Activated naive CD4-positive, alpha-beta T cell treated with anti-CD3 and anti-CD28 coated beads, Interleukin-2, amount 10 ng/mL, durations not matched to agents 7 days and 5 days (primary cell): ENCODE data around the gene DAZAP1.

Source experiments
- CTCF ChIA-PET: fragments of 350-600 bp; sonication (Branson Sonifier 250); formaldehyde crosslinking; loops from one replicate; lab custom pipeline; 2021; ENCODE audit warnings: antibody characterized with exemption; lab: Charles Lee
- DNase-seq: peaks from one replicate; pipeline ENCODE4 v3.0.0-alpha.2; 2020
- H3K27ac Mint-ChIP-seq: one replicate; pipeline ENCODE4 v1.8.0; 2021; ENCODE audit warnings: mild to moderate bottlenecking, moderate library complexity, mixed read lengths
- H3K27me3 Mint-ChIP-seq: one replicate; pipeline ENCODE4 v1.8.0; 2021; ENCODE audit warnings: mild to moderate bottlenecking, mixed read lengths
- H3K36me3 Mint-ChIP-seq: one replicate; pipeline ENCODE4 v1.8.0; 2021; ENCODE audit warnings: mixed read lengths
- H3K4me1 Mint-ChIP-seq: one replicate; pipeline ENCODE4 v1.8.0; 2021; ENCODE audit warnings: mixed read lengths
- H3K4me3 Mint-ChIP-seq: one replicate; pipeline ENCODE4 v1.8.0; 2021; ENCODE audit warnings: mild to moderate bottlenecking, moderate library complexity, mixed read lengths
- H3K9me3 Mint-ChIP-seq: one replicate; pipeline ENCODE4 v1.8.0; 2021; ENCODE audit warnings: mixed read lengths

DAZAP1 gene

DNA sequence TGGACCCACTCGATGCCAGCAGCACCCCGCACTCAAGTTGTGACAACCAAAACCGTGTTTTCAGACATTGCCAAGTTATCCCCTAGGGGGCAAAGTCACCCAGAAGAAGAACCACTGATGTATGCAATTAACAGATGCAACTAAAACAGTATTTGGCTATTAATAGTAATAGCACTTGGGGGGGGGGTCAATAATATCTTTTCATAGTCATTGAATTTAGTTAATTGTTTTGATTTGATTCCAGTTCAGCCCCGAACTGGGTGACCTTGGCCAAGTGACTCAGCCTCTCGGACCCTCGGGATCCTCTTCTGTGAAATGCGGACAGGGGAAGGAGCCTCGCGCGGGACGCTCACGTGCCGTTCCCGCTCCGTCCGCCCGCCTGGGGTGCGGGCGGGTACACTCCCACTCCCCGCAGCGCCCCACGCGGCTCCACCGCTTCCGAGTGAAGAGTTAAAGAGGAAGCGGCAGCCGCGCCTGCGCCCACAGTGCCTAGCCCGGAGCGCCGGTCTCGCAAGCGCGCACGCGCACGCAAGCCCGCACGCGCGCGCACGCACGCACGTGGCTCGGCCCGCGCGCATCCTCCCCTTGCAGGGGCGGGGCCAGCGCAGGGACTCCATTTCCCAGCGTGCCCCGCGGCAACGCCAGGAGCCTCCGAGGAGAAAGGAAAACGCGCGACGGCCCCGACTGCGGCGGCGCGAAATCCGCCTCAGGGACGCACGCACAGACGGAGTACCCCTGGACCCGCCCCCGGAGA is 435 bp upstream of the DAZAP1 start:
- Mint-ChIP-seq H3K27me3 (peaks cover 21% of the 10 kb centered on the region), H3K4me3 (peak overlapping the region; percentile 75), H3K36me3 (peaks cover 22% of the 10 kb centered on the region), H3K27ac (peak overlapping the region; percentile 89), H3K9me3 (no peaks in the 10 kb centered on the region), H3K4me1 (peaks cover 49% of the 10 kb centered on the region)
- CTCF ChIA-PET, result no interaction called here
- peak; percentile 99 for DNase-seq

DNA sequence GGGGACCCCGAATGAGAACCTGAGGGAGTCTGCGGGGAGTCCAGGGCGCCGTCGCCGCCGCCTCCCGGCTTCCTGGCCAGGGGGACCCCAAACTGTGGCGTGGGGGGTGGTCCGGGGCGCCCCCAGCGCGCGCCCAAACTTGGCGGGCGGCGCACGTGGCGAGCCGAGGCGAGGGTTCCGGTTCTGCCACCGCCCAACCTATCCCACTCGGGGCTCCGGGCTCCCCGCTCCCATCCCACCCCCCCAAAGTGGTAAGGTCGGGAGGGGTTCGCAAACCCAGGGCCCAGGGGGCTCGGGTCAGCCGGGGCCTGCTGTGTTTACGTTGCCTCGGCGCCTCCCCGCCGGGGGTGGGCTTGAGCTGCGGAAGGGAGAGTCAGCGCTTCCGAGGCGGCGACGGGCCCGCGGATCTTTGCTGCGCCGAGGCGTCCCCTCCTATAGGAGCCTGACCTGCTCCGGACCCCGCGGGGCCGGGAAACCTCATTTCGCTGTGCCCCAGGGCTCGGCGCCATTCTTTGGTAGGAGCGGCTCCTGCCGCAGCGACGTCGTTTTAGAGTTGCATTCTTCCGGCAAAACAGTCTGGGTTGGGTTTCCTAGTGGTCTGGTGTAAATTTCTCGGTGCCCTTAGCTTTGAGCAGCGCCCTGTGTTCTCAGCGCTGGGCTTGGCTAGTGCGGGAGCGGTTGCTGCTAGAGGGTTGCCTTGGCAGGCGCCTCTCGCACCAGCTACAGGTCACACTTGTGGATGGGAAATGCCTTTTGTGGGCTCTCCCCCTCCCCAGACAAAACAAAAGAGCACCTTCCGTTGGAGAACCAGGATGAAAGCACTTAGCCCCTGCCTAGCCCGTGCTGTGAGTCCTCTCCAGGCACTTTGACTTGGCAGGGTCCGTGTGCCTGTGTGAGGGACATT is 1.2 kb downstream of the DAZAP1 start:
- Mint-ChIP-seq H3K4me1 (peaks cover 53% of the 10 kb centered on the region), H3K4me3 (peak overlapping the region; percentile 82), H3K27me3 (peaks cover 5% of the 10 kb centered on the region), H3K27ac (peak overlapping the region; percentile 87), H3K9me3 (no peaks in the 10 kb centered on the region), H3K36me3 (peaks cover 23% of the 10 kb centered on the region)
- CTCF ChIA-PET, result no interaction called here
- DNase-seq, result peak; percentile 70

DNA sequence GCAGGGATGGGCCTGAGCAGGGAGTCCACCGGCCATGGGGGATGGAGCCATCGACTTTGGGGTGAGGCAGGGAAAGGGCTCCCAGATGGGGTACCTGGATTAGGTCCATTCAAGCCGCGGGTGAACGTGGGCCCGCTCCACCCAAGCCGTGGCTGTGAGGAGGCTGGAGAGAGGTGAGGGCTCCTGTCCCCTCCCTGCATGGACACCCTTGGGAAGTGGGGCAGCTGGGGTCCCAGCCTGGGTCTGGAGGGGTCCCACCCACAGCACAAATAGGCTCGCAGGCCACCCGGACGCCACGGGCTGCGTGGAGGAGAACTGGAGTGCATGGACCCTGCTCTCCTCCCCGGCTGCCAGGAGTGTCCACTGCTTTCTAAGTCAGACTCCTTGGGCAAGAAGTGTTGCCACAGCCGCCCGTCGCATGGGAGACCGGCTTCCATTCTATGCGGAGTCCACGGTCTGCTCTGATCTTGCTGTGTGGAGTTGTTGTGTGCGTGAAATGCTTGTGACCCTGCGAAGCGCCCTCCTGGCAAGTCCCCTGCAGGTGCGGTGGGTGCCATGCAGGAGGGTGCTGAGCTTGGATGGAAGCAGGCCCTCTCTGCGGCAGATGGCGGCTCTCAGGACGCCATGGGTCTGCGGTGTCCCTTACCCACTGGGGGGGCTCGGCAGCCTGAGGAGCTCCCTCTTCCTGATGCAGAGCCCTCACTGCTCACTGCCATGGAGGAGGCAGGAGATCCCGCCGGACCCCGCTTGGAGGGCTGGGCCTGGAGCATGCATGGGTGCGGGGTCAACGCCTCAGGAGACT is 2.0 kb downstream of the DAZAP1 start:
- H3K36me3 Mint-ChIP-seq, result peaks cover 23% of the 10 kb centered on the region
- H3K4me3 Mint-ChIP-seq, result peak overlapping the region; percentile 82
- H3K9me3 Mint-ChIP-seq, result no peaks in the 10 kb centered on the region
- H3K27me3 Mint-ChIP-seq, result peaks cover 3% of the 10 kb centered on the region
- CTCF ChIA-PET, result no interaction called here
- DNase-seq, result no peak
- H3K27ac Mint-ChIP-seq, result peak overlapping the region; percentile 87
- H3K4me1 Mint-ChIP-seq, result peaks cover 53% of the 10 kb centered on the region

DNA sequence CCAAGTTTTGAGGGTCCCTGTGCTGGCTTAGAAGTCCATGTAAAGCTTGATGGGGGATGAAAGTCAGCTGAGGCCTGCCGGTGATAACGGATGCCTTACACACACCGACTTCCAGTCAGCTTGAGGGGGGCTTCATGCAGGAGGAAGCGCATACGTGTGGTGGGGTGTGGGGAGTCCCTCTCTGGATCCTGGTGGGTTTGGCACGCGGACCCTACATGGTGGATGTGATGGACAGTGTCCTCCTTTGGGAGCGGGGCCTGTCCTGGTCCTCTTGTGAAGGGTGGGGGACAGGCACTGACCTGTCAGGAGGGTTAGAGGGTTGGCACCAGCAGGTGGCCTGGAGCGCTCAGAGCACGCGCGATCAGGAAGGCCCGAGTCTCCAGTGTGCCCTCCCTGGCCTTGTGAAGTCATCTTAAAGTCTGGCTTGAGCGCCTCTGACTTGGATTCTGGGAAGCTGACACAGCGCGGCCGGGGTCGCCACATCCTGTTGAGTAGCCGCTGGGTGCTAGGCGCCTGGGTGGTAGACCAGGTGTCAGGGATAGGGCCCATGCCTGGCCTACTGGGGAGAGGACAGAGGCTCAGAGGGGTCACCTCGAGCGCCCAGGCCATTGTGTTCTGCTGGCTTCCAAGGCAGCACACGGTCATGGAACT is 2.9 kb downstream of the DAZAP1 start:
- peaks cover 59% of the 10 kb centered on the region for H3K4me1 Mint-ChIP-seq

DNA sequence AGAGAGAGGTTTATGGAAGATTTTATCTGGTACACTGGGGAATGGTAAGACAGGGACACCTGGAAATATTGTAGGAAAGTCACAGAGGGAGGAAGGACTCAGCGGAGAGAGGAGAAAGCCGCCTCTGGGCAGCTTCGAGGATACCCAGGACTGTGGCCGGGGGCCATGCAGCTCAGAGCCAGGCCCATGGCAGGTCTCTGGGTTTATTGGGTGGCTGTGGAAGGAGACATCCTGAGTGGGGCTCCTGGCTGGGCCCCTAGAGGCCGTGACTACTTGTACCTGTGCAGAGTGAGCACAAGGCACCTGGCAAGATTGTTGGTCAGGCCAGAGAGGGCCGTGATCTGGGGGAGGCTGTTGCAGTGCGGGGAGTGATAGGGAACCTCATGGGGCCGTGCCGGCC is 3.4 kb downstream of the DAZAP1 start:
- peaks cover 63% of the 10 kb centered on the region for H3K4me1 Mint-ChIP-seq
- no peaks in the 10 kb centered on the region for H3K27me3 Mint-ChIP-seq
- no peak for DNase-seq
- H3K9me3 Mint-ChIP-seq, result no peaks in the 10 kb centered on the region
- H3K4me3 Mint-ChIP-seq, result peak overlapping the region; percentile 82
- peak overlapping the region; percentile 83 for H3K27ac Mint-ChIP-seq
- CTCF ChIA-PET, result no interaction called here
- peaks cover 27% of the 10 kb centered on the region for H3K36me3 Mint-ChIP-seq

More for the DNA sequence above, 2.9 kb downstream of the DAZAP1 start:
- Mint-ChIP-seq H3K9me3 (no peaks in the 10 kb centered on the region), H3K36me3 (peaks cover 25% of the 10 kb centered on the region), H3K27ac (peak overlapping the region; percentile 83), H3K27me3 (no peaks in the 10 kb centered on the region), H3K4me3 (peak overlapping the region; percentile 82)
- CTCF ChIA-PET, result no interaction called here
- DNase-seq, result no peak

DNA sequence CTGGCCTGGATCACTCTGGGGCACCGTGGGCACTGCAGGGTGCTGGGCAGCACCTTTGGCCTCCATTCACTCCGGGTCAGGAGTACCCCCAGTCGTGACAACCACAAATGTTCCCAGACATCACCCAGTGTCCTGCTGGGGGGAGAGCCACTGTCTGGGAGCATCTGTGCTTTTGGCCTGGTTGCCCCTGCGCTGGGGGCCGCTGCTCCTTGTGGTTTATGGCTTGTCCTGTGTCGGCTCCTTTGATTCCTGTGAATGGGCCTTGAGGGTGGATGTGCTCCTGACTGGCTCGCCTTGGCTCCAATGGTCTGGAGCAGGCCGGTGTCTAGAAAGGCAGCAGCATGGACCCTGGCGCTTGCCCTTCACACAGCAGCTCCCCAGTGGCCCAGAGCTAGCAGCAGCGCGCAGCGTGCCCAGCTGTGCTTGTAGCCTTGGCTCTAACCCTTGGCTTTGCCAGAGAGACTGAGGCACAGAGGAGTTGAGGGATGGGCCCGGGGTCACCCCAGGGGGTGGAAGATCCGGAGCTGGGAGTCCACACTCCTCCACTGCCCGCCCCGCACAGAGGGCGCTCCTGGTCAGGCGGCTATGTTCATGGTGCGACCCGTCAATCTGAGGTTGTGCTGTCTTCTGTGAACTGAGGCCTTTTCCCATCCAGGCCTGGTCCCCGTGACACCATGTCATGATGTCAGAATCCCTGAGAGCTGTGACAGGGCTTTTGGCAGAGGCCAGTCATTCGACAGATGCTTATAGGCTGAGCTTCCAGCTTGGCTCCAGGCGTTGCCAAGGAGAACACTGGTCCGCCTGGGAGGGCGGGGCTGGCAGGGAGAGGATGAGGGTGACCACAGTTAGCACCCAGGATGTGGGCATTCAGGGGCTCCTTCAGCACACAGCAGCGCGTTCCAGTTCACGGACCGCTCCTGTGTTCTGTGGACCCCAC is 4.1 kb downstream of the DAZAP1 start:
- DNase-seq, result peak; percentile 43
- peak overlapping the region; percentile 83 for H3K27ac Mint-ChIP-seq
- H3K27me3 Mint-ChIP-seq, result no peaks in the 10 kb centered on the region
- no peak overlapping the region for H3K4me3 Mint-ChIP-seq
- H3K36me3 Mint-ChIP-seq, result peaks cover 27% of the 10 kb centered on the region
- CTCF ChIA-PET, result no interaction called here
- peaks cover 63% of the 10 kb centered on the region for H3K4me1 Mint-ChIP-seq
- H3K9me3 Mint-ChIP-seq, result no peaks in the 10 kb centered on the region

DNA sequence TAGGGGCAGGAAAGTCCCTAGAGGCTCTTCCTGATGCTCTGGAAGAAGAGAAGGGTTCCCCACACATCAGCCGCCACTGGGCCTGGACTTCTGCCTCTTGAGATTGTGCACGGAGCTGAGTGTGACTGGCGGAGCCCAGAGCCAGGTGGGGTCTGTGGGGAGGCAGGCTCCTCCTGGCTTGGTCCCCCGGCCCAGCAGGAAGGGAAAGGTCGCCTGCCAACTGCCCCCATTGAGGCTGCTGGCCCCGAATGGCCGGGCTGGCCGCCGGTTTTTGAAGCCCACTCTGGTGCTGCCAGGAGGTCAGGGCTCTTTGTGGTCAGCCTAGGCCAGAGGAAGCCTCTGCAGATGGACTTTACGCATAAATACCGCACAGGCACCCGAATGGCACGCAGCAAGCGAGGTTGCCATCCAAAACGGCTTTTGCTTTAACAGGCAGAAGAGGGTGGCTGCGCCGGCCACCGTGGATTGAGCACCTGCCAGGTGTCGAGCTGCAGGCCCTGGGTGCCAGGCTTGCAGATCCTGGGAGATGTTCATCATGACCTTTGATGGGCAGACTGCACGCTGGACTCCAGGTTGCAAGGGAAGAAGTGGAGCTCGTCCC is 5.0 kb downstream of the DAZAP1 start:
- peaks cover 30% of the 10 kb centered on the region for H3K36me3 Mint-ChIP-seq
- H3K9me3 Mint-ChIP-seq, result no peaks in the 10 kb centered on the region
- CTCF ChIA-PET, result interaction anchor here (0.6 to 1.4 kb wide), 2 partner anchors 25 to 48 kb away, joined by 3 to 4 read pairs; no protein-coding TSS in a partner anchor
- no peak overlapping the region for H3K27ac Mint-ChIP-seq
- H3K4me3 Mint-ChIP-seq, result no peak overlapping the region
- H3K27me3 Mint-ChIP-seq, result no peaks in the 10 kb centered on the region
- DNase-seq, result no peak
- H3K4me1 Mint-ChIP-seq, result peaks cover 60% of the 10 kb centered on the region

DNA sequence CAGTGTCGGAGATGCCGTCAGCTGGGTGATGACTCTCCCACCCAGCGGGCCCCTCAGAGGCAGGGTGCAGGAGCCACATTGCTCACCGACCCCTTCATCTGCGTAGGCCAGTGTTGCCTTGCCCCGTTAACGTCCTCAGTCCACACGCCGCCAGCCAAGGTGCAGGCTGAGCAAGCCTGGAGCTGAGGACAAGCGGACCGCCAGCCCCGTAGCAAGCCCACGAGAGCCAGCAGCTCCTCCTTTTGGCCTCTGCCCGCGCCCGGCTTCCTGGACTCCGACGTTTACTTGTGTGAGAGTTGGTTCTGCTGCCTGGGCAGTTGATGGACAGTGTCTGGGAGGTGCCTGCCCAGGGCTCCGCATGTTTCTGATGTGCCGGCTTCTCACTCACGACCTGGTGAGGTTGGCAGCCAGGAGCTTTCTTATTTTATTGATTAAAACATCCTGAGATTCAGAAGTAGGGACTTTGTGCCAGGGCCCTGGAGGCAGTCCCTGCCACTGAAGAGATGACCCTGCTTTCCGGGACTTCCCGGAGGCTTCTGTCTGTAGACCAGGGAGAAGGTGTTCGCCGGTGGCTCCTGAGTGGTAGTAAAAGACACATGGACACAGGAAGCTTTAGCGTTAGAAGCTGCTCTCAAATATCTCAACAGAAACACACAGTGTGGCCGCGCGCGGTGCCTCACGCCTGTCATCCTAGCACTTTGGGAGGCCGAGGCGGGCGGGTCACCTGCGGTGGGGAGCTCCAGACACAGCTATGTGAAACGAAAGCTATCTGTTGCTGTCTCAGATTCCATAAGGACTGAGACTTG is 5.8 kb downstream of the DAZAP1 start:
- H3K36me3 Mint-ChIP-seq, result peaks cover 32% of the 10 kb centered on the region
- H3K9me3 Mint-ChIP-seq, result no peaks in the 10 kb centered on the region
- H3K27ac Mint-ChIP-seq, result no peak overlapping the region
- H3K4me3 Mint-ChIP-seq, result no peak overlapping the region
- H3K27me3 Mint-ChIP-seq, result no peaks in the 10 kb centered on the region
- no peak for DNase-seq
- peaks cover 62% of the 10 kb centered on the region for H3K4me1 Mint-ChIP-seq
- CTCF ChIA-PET, result interaction anchor here (0.6 to 1.4 kb wide), 2 partner anchors 24 to 49 kb away, joined by 3 to 4 read pairs; no protein-coding TSS in a partner anchor

DNA sequence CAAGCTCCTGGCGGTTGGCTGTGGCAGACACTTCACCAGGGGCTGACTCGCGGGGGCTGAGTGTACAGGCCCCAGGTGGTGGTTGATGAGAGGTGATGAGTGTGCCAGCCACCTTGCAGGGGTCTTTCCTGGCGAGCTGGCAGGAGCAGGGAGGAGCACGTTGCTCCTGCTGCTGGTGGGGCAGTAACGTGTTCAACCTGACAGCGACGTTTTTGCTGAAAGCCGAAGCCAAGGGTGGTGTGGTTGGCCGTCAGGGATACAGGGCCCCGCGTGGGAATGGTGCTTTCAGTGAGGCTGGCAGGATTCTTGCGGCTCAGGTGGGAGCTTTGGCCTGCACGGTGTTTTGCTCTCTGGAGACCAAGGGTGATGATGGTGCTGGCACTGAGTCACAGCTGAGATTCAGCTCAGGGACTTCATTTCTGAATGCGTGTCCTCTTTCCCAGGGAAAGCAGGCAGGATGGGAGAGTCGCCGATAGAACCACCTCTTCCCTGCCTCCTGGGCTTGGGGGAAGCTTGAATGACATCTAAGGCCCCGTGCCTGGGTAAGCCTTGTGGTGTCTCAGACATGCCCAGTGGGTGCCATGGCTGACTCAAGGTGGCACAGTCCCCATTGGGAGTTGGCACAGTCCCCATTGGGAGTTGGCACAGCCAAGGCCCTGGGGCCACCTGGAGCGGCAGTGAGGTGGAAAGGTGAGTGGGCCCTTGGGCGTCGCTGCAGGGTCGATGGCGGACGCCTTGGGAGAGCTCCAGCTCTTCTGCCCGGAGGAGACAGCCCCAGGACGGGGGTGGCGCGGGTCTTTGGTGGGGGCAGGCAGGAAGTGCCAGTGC is 8.8 kb downstream of the DAZAP1 start:
- Mint-ChIP-seq H3K4me3 (no peak overlapping the region), H3K27me3 (no peaks in the 10 kb centered on the region), H3K36me3 (peaks cover 24% of the 10 kb centered on the region), H3K27ac (no peak overlapping the region), H3K4me1 (peaks cover 38% of the 10 kb centered on the region), H3K9me3 (no peaks in the 10 kb centered on the region)
- CTCF ChIA-PET, result no interaction called here
- no peak for DNase-seq

DNA sequence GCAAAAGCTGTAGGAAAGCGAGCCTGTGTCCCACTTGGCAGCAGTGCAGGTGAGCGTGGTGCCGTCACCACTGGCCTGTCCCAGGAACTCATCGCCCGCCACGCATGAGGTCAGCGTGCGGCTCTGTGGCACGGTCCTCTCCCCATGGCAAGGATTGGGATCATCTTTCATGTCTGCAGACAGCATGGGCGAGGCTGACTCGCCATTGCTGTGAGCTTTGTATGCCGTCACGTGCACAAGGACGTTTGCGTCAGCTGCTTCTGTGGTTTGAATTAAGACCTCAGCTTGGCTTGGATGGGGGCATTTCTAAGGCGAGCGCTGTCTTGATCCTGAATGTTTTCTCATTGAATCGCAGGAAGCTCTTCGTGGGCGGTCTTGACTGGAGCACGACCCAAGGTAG is 9.8 kb downstream of the DAZAP1 start:
- H3K36me3 Mint-ChIP-seq, result peaks cover 21% of the 10 kb centered on the region
- CTCF ChIA-PET, result interaction anchor here (1.5 kb wide), 1 partner anchor 20 kb away, joined by 4 read pairs; no protein-coding TSS in a partner anchor
- H3K27ac Mint-ChIP-seq, result no peak overlapping the region
- peaks cover 29% of the 10 kb centered on the region for H3K4me1 Mint-ChIP-seq
- no peak for DNase-seq
- H3K27me3 Mint-ChIP-seq, result no peaks in the 10 kb centered on the region
- no peaks in the 10 kb centered on the region for H3K9me3 Mint-ChIP-seq
- H3K4me3 Mint-ChIP-seq, result no peak overlapping the region
